K562 (cell line): ENCODE data around the gene FADS1. TPM values are rescaled to one million over a fixed set of nuclear protein-coding genes. Genes with fewer than 3 reads are reported as not detected.
A peak's percentile ranks its signal among the peaks of the same experiment; 100 is the strongest.

Source experiments
- ARID2 ChIP-seq: fragments of 450-650 bp; IDR thresholded peaks from 2 replicates; pipeline ENCODE4 v1.6.1; 2017; ENCODE audit warnings: antibody characterized with exemption, mild to moderate bottlenecking
- ATF6 ChIP-seq: sonication (generic); formaldehyde crosslinking; IDR thresholded peaks from 2 replicates; pipeline ENCODE4 v1.4.0; 2020; ENCODE audit warnings: mild to moderate bottlenecking, missing genetic modification reagents
- CBX1 ChIP-seq: sonication (generic); IDR thresholded peaks from 2 replicates; pipeline ENCODE4 v1.6.1; 2016; ENCODE audit warnings: antibody characterized with exemption, low read depth, mild to moderate bottlenecking
- CTBP1 ChIP-seq: fragments of 450-650 bp; IDR thresholded peaks from 2 replicates; pipeline ENCODE4 v1.6.1; 2016; ENCODE audit warnings: borderline replicate concordance
- NFXL1 ChIP-seq: fragments of 450-650 bp; formaldehyde crosslinking; IDR thresholded peaks from 2 replicates; pipeline ENCODE4 v1.4.0; 2021; ENCODE audit warnings: mild to moderate bottlenecking
- RREB1 ChIP-seq: fragments of 250-450 bp; sonication (Bioruptor Pico); IDR thresholded peaks from 2 replicates; pipeline ENCODE4 v1.4.0; 2020
- TEAD4 ChIP-seq, 2 experiments: sonication (generic) in 1 of 2; formaldehyde crosslinking in 1 of 2; IDR thresholded peaks; 2 replicates each; pipeline versions ENCODE4 v1.6.1 to v1.8.0; 2012 to 2022; ENCODE audit warnings: borderline replicate concordance in 1 of 2, inconsistent platforms in 1 of 2, low read length in 1 of 2, mild to moderate bottlenecking in 1 of 2, missing genetic modification reagents in 1 of 2
- TGIF2 ChIP-seq: sonication (generic); formaldehyde crosslinking; IDR thresholded peaks from 2 replicates; pipeline ENCODE4 v1.8.1; 2022; ENCODE audit warnings: mild to moderate bottlenecking, missing genetic modification reagents, moderate library complexity
- XRCC3 ChIP-seq: fragments of 450-650 bp; IDR thresholded peaks from 2 replicates; pipeline ENCODE4 v1.6.1; 2017; ENCODE audit warnings: mild to moderate bottlenecking, moderate library complexity
- ZBTB1 ChIP-seq: sonication (generic); formaldehyde crosslinking; IDR thresholded peaks from 2 replicates; pipeline ENCODE4 v1.8.1; 2023; ENCODE audit warnings: missing genetic modification reagents, low read depth, mild to moderate bottlenecking, borderline replicate concordance
- ZFX ChIP-seq: sonication (generic); formaldehyde crosslinking; IDR thresholded peaks from 2 replicates; pipeline ENCODE4 v1.8.0; 2022; ENCODE audit warnings: mild to moderate bottlenecking, missing genetic modification reagents, moderate library complexity
- ZNF436 ChIP-seq: fragments of 250-450, 450-650 bp; sonication (Bioruptor Pico); formaldehyde crosslinking; IDR thresholded peaks from 2 replicates; pipeline ENCODE4 v1.7.0; 2020; ENCODE audit warnings: mild to moderate bottlenecking
- ZSCAN29 ChIP-seq: fragments of 450-650 bp; IDR thresholded peaks from 2 replicates; pipeline ENCODE4 v1.6.1; 2017
- polyA plus RNA-seq, 8 experiments: library from polyadenylated mRNA; depleted of rRNA in 4 of 8; stranded (reverse) in 5 of 8; unstranded in 3 of 8; fragments of >200 nt; fragmentation: Nextera tagmentation in 2 of 8; fragmentation: Illumina TruSeq in 1 of 8; extraction: Ambion mirVana in 2 of 8; extraction: Trizol in 1 of 8; gene quantifications; 2 replicates each; pipeline versions ENCODE4 v1.2.1 to v1.2.3, GENCODE V29; 2011 to 2014; ENCODE audit warnings: inconsistent platforms in 1 of 8, missing spikeins in 1 of 8
- total RNA-seq, 7 experiments: library from RNA; depleted of rRNA in 6 of 7; stranded (reverse); fragments of >200 nt in 6 of 7; fragmentation: Illumina TruSeq in 2 of 7; extraction: Trizol in 2 of 7; gene quantifications; 2 replicates each; pipeline versions ENCODE4 v1.2.1 to v1.2.3, GENCODE V29; 2011 to 2021; ENCODE audit warnings: low replicate concordance in 1 of 7
- TF ChIP-seq, protein P1 (sequence below): fragments of 200-800 bp; sonication (Bioruptor generic); IDR thresholded peaks from 2 replicates; pipeline ENCODE4 v1.6.1; 2016; ENCODE audit warnings: missing genetic modification characterization, missing compliant biosample characterization

Gene FADS1
- total and polyA plus RNA-seq, 9 of the 15 experiments (the other 6 are each of a cell fraction or from before 2014, with no cell fraction given) = 110 to 864 (median 364) TPM

DNA sequence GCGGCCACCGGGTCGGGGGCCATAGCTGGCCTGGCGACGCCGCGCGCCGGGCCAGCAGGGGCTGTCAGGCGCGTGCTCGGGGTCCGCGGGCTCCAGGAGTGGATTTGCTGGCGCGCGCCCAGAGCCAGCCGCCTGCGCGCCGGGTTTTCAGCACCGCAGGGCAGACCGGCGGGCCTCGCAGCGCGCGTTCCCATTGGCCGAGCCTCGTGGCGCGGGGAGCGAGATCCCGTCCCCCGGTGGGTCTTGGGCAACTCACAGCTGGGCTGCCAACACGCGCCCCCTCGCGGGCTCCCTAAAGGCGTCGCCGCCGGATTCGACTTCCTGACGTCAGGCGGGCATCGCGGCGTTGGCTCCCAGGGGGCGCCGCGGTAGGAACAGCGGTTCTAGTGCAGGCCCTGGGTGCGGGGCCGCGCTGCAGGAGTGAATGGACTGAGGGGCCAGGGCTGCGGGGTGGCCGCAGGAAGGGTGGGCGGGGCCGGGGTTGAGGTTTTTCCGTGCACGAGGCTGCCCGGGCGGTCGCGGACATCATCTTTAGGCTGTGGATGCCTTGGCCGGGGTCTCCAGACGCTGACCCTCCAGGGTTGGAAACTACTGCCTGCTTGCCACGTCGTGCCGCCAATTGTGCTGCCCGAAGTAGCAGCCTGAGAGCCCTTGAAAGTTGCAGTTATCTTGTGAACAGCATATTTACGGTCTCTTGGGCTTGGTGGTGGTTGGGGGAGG, at the start of gene FADS1 (continued):
- TF ChIP-seq ATF6 (no peak), CBX1 (peak; percentile 92), TGIF2 (0 out of 2 replicates have a peak, but pooled peaks have one; percentile 68), ZFX (CRISPR knock-in tag) (peak; percentile 87), ZNF436 (CRISPR knock-in tag) (no peak), CTBP1 (peak; percentile 97), NFXL1 (no peak), ZSCAN29 (peak; percentile 68; the same call in 1 of the 2 replicates), XRCC3 (no peak), RREB1 (CRISPR knock-in tag) (peak; percentile 85; the same call in 1 of the 2 replicates), ARID2 (no peak), TEAD4 (IDR thresholded peaks at IDR 0.05; ENCODE audit: low read length) (no peak), TEAD4 (CRISPR knock-in tag; IDR thresholded peaks at IDR 0.05; ENCODE audit: borderline replicate concordance) (no peak), ZBTB1 (CRISPR knock-in tag) (peak; percentile 95)
- TF ChIP-seq, protein P1, sequence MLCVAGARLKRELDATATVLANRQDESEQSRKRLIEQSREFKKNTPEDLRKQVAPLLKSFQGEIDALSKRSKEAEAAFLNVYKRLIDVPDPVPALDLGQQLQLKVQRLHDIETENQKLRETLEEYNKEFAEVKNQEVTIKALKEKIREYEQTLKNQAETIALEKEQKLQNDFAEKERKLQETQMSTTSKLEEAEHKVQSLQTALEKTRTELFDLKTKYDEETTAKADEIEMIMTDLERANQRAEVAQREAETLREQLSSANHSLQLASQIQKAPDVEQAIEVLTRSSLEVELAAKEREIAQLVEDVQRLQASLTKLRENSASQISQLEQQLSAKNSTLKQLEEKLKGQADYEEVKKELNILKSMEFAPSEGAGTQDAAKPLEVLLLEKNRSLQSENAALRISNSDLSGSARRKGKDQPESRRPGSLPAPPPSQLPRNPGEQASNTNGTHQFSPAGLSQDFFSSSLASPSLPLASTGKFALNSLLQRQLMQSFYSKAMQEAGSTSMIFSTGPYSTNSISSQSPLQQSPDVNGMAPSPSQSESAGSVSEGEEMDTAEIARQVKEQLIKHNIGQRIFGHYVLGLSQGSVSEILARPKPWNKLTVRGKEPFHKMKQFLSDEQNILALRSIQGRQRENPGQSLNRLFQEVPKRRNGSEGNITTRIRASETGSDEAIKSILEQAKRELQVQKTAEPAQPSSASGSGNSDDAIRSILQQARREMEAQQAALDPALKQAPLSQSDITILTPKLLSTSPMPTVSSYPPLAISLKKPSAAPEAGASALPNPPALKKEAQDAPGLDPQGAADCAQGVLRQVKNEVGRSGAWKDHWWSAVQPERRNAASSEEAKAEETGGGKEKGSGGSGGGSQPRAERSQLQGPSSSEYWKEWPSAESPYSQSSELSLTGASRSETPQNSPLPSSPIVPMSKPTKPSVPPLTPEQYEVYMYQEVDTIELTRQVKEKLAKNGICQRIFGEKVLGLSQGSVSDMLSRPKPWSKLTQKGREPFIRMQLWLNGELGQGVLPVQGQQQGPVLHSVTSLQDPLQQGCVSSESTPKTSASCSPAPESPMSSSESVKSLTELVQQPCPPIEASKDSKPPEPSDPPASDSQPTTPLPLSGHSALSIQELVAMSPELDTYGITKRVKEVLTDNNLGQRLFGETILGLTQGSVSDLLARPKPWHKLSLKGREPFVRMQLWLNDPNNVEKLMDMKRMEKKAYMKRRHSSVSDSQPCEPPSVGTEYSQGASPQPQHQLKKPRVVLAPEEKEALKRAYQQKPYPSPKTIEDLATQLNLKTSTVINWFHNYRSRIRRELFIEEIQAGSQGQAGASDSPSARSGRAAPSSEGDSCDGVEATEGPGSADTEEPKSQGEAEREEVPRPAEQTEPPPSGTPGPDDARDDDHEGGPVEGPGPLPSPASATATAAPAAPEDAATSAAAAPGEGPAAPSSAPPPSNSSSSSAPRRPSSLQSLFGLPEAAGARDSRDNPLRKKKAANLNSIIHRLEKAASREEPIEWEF (CRISPR knock-in tag) = 0 out of 2 replicates have a peak, but pooled peaks have one; percentile 28
